Stomach (tissue), 9 donors: ENCODE measurements around the gene RFT1. TPM values are rescaled to one million over a fixed set of nuclear protein-coding genes. Genes with fewer than 3 reads are reported as not detected.
"Not testable (repeated sequence)": the region's sequence is repeated elsewhere in the genome, so short reads cannot be mapped to it uniquely, and the experiment has no call there.

Experiments
- DNase-seq, 2 donors: peaks; one replicate each; pipeline versions ENCODE4 v3.0.0 to v3.0.0-alpha.2; 2013 to 2019
- H3K27ac ChIP-seq, 5 donors: fragments of 200-600 bp in 4 of 5; sonication (generic) in 4 of 5; one replicate each; pipeline ENCODE4 v1.5.1; 2013 to 2019; ENCODE audit warnings: mild to moderate bottlenecking in 1 of 5, moderate library complexity in 1 of 5
- H3K27me3 ChIP-seq, 3 donors: fragments of 200-600 bp; sonication (generic); one replicate each; pipeline ENCODE4 v1.5.1; 2017 to 2019; ENCODE audit warnings: mixed run types in 1 of 3
- H3K36me3 ChIP-seq, 4 donors: fragments of 200-600 bp; sonication (generic); 1 replicate in 3 of 4; 2 replicates in 1 of 4; pipeline ENCODE4 v1.5.1; 2016 to 2019
- H3K4me1 ChIP-seq, 4 donors: fragments of 200-600 bp; sonication (generic); one replicate each; pipeline ENCODE4 v1.5.1; 2016 to 2019
- H3K4me3 ChIP-seq, 4 donors: fragments of 200-600 bp; sonication (generic) in 3 of 4; one replicate each; pipeline ENCODE4 v1.5.1; 2016 to 2019; ENCODE audit warnings: mild to moderate bottlenecking in 1 of 4
- H3K9me3 ChIP-seq, 4 donors: fragments of 200-600 bp; sonication (generic); one replicate each; pipeline ENCODE4 v1.5.1; 2016 to 2019
- EP300 ChIP-seq: sonication (generic); formaldehyde crosslinking; IDR thresholded peaks from one replicate; pipeline ENCODE4 v1.6.1; 2017; ENCODE audit warnings: antibody characterized with exemption
- POLR2A ChIP-seq, 4 donors: fragments of 450-650 bp; IDR thresholded peaks; one replicate each; pipeline ENCODE4 v1.6.1; 2016; ENCODE audit warnings: antibody characterized with exemption in 4 of 4, control low read depth in 2 of 4, mild to moderate bottlenecking in 1 of 4, moderate library complexity in 1 of 4
- POLR2AphosphoS5 ChIP-seq, 3 donors: sonication (generic); formaldehyde crosslinking; IDR thresholded peaks; one replicate each; pipeline ENCODE4 v1.6.1; 2016; ENCODE audit warnings: antibody characterized with exemption in 3 of 3
- WGBS, 5 donors: extraction: QIAGEN DNeasy Blood & Tissue Kit in 3 of 5; methylation state at CpG; one replicate each; pipeline versions ENCODE4 v1.1.5 to v1.1.7; 2013 to 2018; 5-methylcytosine and 5-hydroxymethylcytosine counted together
- intact Hi-C: fragments of 100-400 bp; cut with DNase I; formaldehyde crosslinking; loops from one replicate; pipeline ENCODE4 v1.15.1; 2023; ENCODE audit warnings: low total_unique reads
- polyA plus RNA-seq, 3 donors: library from polyadenylated mRNA; stranded (reverse); fragments of 200-250 nt; gene quantifications; one replicate each; pipeline ENCODE4 v1.2.3, GENCODE V29; 2013
- total RNA-seq, 5 donors: library from RNA; depleted of rRNA; stranded (reverse); fragments of >200 nt; gene quantifications; one replicate each; pipeline versions ENCODE4 v1.1.0 to v1.2.3, GENCODE V29; 2014 to 2016
- TF ChIP-seq, protein P1 (sequence below), 7 experiments: fragments of 450-650 bp in 4 of 7; fragments of 200-600 bp in 3 of 7; sonication (generic) in 3 of 7; IDR thresholded peaks; one replicate each; pipeline ENCODE4 v1.5.1; 2016 to 2019; ENCODE audit warnings: antibody characterized with exemption in 7 of 7, control low read depth in 2 of 7, mild to moderate bottlenecking in 1 of 7
- donor health status: healthy with polysubstance abuse.
- donor health status: Bipolar disorder and iron deficiency.
- donor health status: healthy.

Gene RFT1
- total and polyA plus RNA-seq, 8 donors: 3.3 to 16.8 (median 7.6) TPM; not detected in 1

DNA sequence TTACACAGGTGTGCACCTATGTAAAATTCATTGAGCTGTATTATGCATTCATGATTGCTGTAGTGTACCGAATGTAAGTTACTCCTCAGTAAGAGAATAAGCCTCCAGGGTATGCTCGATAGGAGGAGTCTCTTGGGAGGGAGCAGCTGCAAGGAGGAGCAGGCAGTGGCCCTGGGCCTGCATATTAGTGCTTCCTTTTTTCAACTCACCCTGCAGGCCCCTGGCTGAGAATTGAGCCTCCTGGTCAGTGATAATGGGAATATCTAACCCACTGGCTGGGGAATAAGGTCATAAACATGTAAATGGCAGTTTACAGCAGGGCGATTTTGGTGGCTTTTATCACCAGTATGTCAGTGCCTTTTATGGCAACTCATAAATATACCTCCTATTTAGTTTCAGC lies 62.7 kb downstream of the RFT1 start:
- DNase-seq: no peak
- TF ChIP-seq POLR2A (IDR thresholded peaks at IDR 0.05) (no peak), POLR2AphosphoS5 (IDR thresholded peaks at IDR 0.05) (no peak), EP300 (no peak)
- TF ChIP-seq, protein P1, sequence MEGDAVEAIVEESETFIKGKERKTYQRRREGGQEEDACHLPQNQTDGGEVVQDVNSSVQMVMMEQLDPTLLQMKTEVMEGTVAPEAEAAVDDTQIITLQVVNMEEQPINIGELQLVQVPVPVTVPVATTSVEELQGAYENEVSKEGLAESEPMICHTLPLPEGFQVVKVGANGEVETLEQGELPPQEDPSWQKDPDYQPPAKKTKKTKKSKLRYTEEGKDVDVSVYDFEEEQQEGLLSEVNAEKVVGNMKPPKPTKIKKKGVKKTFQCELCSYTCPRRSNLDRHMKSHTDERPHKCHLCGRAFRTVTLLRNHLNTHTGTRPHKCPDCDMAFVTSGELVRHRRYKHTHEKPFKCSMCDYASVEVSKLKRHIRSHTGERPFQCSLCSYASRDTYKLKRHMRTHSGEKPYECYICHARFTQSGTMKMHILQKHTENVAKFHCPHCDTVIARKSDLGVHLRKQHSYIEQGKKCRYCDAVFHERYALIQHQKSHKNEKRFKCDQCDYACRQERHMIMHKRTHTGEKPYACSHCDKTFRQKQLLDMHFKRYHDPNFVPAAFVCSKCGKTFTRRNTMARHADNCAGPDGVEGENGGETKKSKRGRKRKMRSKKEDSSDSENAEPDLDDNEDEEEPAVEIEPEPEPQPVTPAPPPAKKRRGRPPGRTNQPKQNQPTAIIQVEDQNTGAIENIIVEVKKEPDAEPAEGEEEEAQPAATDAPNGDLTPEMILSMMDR (IDR thresholded peaks at IDR 0.05): no peak

DNA sequence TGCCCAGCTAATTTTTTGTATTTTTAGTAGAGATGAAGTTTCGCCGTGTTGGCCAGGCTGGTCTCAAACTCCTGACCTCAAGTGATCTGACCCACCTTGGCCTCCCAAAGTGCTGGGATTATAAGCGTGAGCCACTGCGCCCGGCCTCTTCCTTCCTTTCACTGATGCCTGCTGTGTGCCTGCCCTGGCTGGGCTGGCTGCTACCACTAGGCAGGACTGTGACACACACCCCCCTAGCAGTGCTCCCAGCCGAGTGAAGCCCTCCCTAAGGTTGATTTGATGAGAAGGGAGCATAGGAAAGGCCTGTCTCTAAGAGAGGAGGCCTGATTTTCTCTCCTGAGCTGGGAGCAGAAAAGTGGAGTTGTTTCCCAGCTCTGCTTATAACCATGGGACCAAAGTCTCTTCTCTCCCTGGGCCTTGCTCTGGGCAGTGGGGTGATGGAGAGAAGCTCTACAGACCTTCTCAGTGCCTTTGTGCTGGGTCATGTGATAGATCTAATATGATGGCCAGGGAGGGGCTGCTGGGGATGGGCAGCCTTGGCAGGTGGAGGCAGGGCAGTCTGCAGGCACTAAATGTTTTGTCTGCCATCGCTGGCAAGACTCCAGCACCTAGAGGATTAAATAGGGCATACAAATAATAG lies 64.3 kb downstream of the RFT1 start:
- no peak overlapping the region for H3K4me3 ChIP-seq
- H3K36me3 ChIP-seq: no peaks in the 10 kb centered on the region
- intact Hi-C loops: no loop called here
- H3K27ac ChIP-seq: no peak overlapping the region
- WGBS, 5 donors: 88 to 91% (median 90%) methylated on average over 7 of the region's 7 CpGs
- H3K27me3 ChIP-seq: peaks cover 0 to 13% (median 0%) of the 10 kb centered on the region in 3 donors
- no peaks in the 10 kb centered on the region for H3K4me1 ChIP-seq
- no peak for DNase-seq
- H3K9me3 ChIP-seq: no peaks in the 10 kb centered on the region
- TF ChIP-seq POLR2A (IDR thresholded peaks at IDR 0.05) (no peak), EP300 (no peak), POLR2AphosphoS5 (IDR thresholded peaks at IDR 0.05) (no peak)
- TF ChIP-seq, protein P1 (IDR thresholded peaks at IDR 0.05): no peak

More for the DNA sequence above, 62.7 kb downstream of the RFT1 start:
- intact Hi-C loops: no loop called here
- Histone ChIP-seq H3K27me3 (peaks cover 0 to 10% (median 0%) of the 10 kb centered on the region in 3 donors), H3K36me3 (no peaks in the 10 kb centered on the region), H3K4me3 (no peak overlapping the region), H3K4me1 (peaks cover 5 to 10% (median 9%) of the 10 kb centered on the region in 4 donors), H3K9me3 (no peaks in the 10 kb centered on the region), H3K27ac (no peak overlapping the region)
- WGBS, 5 donors: 76 to 90% (median 77%) methylated on average over 3 of the region's 3 CpGs

DNA sequence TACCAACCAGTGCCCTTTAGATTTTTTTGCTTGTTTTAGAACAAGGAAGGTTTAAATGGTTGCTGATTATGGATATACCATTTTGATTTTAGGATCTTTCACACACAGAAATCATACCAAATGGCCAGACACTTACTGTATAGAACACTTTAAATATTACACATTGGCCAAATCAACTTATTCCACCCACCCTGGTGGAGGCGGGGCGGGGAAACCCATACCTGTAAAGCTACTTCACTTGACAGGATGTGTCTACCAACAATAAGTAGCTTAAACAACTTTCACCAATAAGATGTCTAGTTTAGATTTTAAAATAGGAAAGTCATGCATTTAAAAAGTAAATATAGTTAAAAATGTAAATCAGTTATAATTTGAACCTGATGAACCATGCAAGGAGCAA lies 67.3 kb downstream of the RFT1 start:
- H3K36me3 ChIP-seq: no peaks in the 10 kb centered on the region
- H3K27me3 ChIP-seq: peaks cover 0 to 13% (median 0%) of the 10 kb centered on the region in 3 donors
- peak in 1 of 2 donors; percentile 20 for DNase-seq
- WGBS, 5 donors: 90 to 100% (median 93%) methylated on average over 2 of the region's 2 CpGs
- no peak for TF ChIP-seq POLR2A (IDR thresholded peaks at IDR 0.05)
- TF ChIP-seq, protein P1 (IDR thresholded peaks at IDR 0.05): no peak
- TF ChIP-seq EP300: no peak
- TF ChIP-seq POLR2AphosphoS5 (IDR thresholded peaks at IDR 0.05): no peak
- H3K9me3 ChIP-seq: no peaks in the 10 kb centered on the region
- H3K4me1 ChIP-seq: no peaks in the 10 kb centered on the region
- H3K27ac ChIP-seq: no peak overlapping the region
- no peak overlapping the region for H3K4me3 ChIP-seq
- intact Hi-C loops: no loop called here

DNA sequence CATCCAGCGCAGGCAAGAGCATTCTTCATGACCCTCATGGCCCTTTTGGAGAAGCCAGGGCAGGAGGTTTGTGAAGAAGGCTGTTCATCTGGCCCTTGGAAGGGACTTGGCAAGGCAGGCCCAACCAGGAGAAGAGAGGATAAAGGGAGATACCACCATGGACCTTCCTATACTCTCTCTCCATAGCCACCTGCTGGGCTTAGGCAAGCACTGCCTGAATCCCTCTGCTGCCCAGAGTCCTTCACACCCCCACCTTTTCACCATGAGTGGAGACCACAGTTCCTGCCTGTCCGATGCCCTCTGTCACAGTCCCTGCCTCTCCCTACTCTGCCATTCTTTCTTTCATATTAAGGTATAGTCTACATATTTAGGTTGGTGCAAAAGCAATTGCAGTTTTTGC lies 73.8 kb downstream of the RFT1 start:
- WGBS, 5 donors: 87 to 94% (median 92%) methylated on average over 2 of the region's 2 CpGs
- DNase-seq: peak; percentile 17 to 26
- no peak overlapping the region for H3K27ac ChIP-seq
- no peak overlapping the region for H3K4me3 ChIP-seq
- no peaks in the 10 kb centered on the region for H3K4me1 ChIP-seq
- peaks cover 0 to 3% (median 0%) of the 10 kb centered on the region in 3 donors for H3K27me3 ChIP-seq
- intact Hi-C loops: no loop called here
- no peaks in the 10 kb centered on the region for H3K36me3 ChIP-seq
- H3K9me3 ChIP-seq: no peaks in the 10 kb centered on the region
- no peak for TF ChIP-seq POLR2A (IDR thresholded peaks at IDR 0.05)
- TF ChIP-seq, protein P1 (IDR thresholded peaks at IDR 0.05): peak in 2 of 7 experiments; percentile 6 to 12
- TF ChIP-seq POLR2AphosphoS5 (IDR thresholded peaks at IDR 0.05): no peak
- no peak for TF ChIP-seq EP300

DNA sequence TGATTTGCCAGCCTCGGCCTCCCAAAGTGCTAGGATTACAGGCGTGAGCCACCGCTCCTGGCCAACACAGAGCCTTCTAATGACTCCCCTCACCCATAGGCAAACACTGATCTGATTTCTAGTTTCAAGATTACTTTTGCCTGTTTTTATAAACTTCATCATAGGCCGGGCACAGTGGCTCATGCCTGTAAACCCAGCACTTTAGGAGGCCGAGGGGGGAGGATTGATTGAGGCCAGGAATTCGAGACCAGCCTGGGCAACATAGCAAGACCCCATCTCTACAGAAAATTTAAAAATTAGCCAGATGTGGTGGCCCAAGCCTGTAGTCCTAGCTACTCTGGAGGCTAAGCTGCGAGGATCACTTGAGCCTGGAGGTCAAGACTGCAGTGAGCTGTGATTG lies 76.0 kb downstream of the RFT1 start:
- H3K27ac ChIP-seq, H3K36me3 ChIP-seq, H3K4me3 ChIP-seq, H3K4me1 ChIP-seq, H3K27me3 ChIP-seq, H3K9me3 ChIP-seq, intact Hi-C loops: not testable (repeated sequence)
- WGBS, 5 donors: 79 to 99% (median 81%) methylated on average over 6 to 7 of the region's 7 CpGs
- peak in 1 of 2 donors; percentile 10 for DNase-seq
